Panc1 (cell line): ENCODE measurements around the gene PHIP. TPM values are rescaled to one million over a fixed set of nuclear protein-coding genes. Genes with fewer than 3 reads are reported as not detected.
A peak's percentile ranks its signal among the peaks of the same experiment; 100 is the strongest.

ENCODE experiments used
- ATAC-seq: fragments of 200-7000 bp; cut with Tn5 transposase; 2 replicates; pipeline ENCODE4 v1.9.1; 2020; ENCODE audit warnings: mild to moderate bottlenecking, moderate library complexity
- BruUV-seq: library from RNA; stranded (reverse); fragments of 400-500 nt; replicated peaks from 2 replicates; lab custom pipeline; 2021; lab: Mats Ljungman, UMichigan
- CTCF ChIA-PET: fragments of 300-600 bp; sonication (Branson Sonifier 250); formaldehyde crosslinking; loops from one replicate; lab custom pipeline; 2022; ENCODE audit warnings: antibody characterized with exemption; lab: Charles Lee
- POLR2A ChIA-PET: fragments of 300-600 bp; sonication (Branson Sonifier 250); formaldehyde crosslinking; loops from one replicate; lab custom pipeline; 2022; ENCODE audit warnings: antibody characterized with exemption; lab: Charles Lee
- DNase-seq: peaks from one replicate; pipeline ENCODE4 v3.0.0-alpha.2; 2010; ENCODE audit warnings: low read depth, low spot score
- H3K27ac ChIP-seq: 2 replicates; pipeline ENCODE4 v1.5.1; 2011; ENCODE audit warnings: mild to moderate bottlenecking, low read length, inconsistent platforms
- H3K27me3 ChIP-seq: fragments of 200-500 bp; sonication (Bioruptor generic); 2 replicates; pipeline ENCODE4 v1.6.0; 2014; ENCODE audit warnings: low read length, inconsistent platforms; ENCODE audit not compliant: control insufficient read depth, insufficient read depth
- H3K36me3 ChIP-seq: fragments of 200-500 bp; sonication (Bioruptor generic); 2 replicates; pipeline ENCODE4 v1.5.1; 2014; ENCODE audit warnings: inconsistent platforms, mild to moderate bottlenecking, low read length, moderate library complexity; ENCODE audit not compliant: control insufficient read depth, insufficient read depth
- H3K4me1 ChIP-seq: 2 replicates; pipeline ENCODE4 v1.5.1; 2011; ENCODE audit warnings: inconsistent platforms, mild to moderate bottlenecking, low read length, moderate library complexity; ENCODE audit not compliant: control insufficient read depth, insufficient read depth
- H3K4me3 ChIP-seq, 2 experiments: 2 replicates each; pipeline ENCODE4 v1.5.1; 2011 to 2012; ENCODE audit warnings: low read depth in 2 of 2, low read length in 2 of 2, mild to moderate bottlenecking in 2 of 2, inconsistent platforms in 1 of 2, moderate library complexity in 1 of 2
- H3K9me3 ChIP-seq: fragments of 200-500 bp; sonication (Bioruptor generic); 2 replicates; pipeline ENCODE4 v1.5.1; 2014; ENCODE audit warnings: low read depth, mild to moderate bottlenecking, inconsistent platforms, low read length, moderate library complexity; ENCODE audit not compliant: control insufficient read depth, insufficient read depth
- POLR2AphosphoS5 ChIP-seq: IDR thresholded peaks from 2 replicates; pipeline ENCODE4 v1.6.1; 2012; ENCODE audit warnings: mild to moderate bottlenecking, low read depth, low read length, moderate library complexity
- SIN3A ChIP-seq: IDR thresholded peaks from 2 replicates; pipeline ENCODE4 v1.6.1; 2012; ENCODE audit warnings: low read depth, mild to moderate bottlenecking, low read length, moderate library complexity, borderline replicate concordance; ENCODE audit not compliant: insufficient read depth
- TCF7L2 ChIP-seq: IDR thresholded peaks from 2 replicates; pipeline ENCODE4 v1.6.1; 2011; ENCODE audit warnings: mild to moderate bottlenecking, low read depth, low read length, inconsistent platforms
- in situ Hi-C: cut with HindIII; loops from 2 replicates; pipeline ENCODE4 v1.10.0; 2016; ENCODE audit warnings: low sequenced_read_pairs, low pct_unique_long_range_greater_than_20kb
- intact Hi-C: fragments of 100-400 bp; cut with micrococcal nuclease; formaldehyde crosslinking; loops from one replicate; pipeline ENCODE4 v1.10.0; 2022; ENCODE audit not compliant: unreplicated experiment
- total RNA-seq: library from RNA; stranded (reverse); gene quantifications from one replicate; pipeline ENCODE4 v1.2.1, GENCODE V29; 2021; ENCODE audit not compliant: unreplicated experiment
- TF ChIP-seq, protein P1 (sequence below), 2 experiments: IDR thresholded peaks; 2 replicates each; pipeline ENCODE4 v1.6.1; 2011 to 2012; ENCODE audit warnings: low read depth in 2 of 2, control low read depth in 1 of 2, low read length in 1 of 2, mild to moderate bottlenecking in 1 of 2, moderate library complexity in 1 of 2; ENCODE audit not compliant: insufficient read depth in 1 of 2
- TF ChIP-seq, protein P2 (sequence below): fragments of 450-650 bp; IDR thresholded peaks from 2 replicates; pipeline ENCODE4 v1.5.1; 2017; ENCODE audit warnings: mild to moderate bottlenecking

PHIP gene
- total RNA-seq, 1 experiment from 2014 or later, result 28.0 TPM

DNA sequence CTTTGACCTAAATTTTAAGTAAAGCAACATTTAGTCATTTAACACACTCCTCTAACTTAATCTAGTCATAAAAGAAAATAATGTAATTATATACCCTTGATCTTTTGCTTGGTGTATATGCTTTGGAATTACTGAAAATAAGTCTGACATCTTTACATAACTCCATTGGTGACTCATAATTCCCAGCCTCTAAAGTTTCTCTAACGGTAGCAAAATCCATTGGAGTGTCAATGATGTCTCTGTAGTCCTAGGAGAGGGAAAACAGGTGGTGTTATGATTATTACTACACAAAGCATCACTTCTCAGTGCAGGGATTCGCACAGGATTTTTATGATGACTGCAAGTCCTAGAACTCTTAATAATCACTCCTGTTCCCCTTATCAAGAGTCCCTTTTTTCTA lies 130.5 kb downstream of the PHIP start:
- DNase-seq (no peak), ATAC-seq (no peak)
- H3K27ac ChIP-seq, result no peak overlapping the region
- no peaks in the 10 kb centered on the region for H3K4me1 ChIP-seq
- no peak for TF ChIP-seq POLR2AphosphoS5
- no TSS peak for BruUV-seq
- H3K27me3 ChIP-seq, result no peaks in the 10 kb centered on the region
- ChIA-PET POLR2A (no interaction called here), CTCF (no interaction called here)
- in situ Hi-C loops, result no loop called here
- intact Hi-C loops, result no loop called here
- H3K9me3 ChIP-seq, result peaks cover 11% of the 10 kb centered on the region; the same call in 1 of the 2 replicates
- H3K4me3 ChIP-seq, result no peak overlapping the region
- H3K36me3 ChIP-seq, result peaks cover 36% of the 10 kb centered on the region

DNA sequence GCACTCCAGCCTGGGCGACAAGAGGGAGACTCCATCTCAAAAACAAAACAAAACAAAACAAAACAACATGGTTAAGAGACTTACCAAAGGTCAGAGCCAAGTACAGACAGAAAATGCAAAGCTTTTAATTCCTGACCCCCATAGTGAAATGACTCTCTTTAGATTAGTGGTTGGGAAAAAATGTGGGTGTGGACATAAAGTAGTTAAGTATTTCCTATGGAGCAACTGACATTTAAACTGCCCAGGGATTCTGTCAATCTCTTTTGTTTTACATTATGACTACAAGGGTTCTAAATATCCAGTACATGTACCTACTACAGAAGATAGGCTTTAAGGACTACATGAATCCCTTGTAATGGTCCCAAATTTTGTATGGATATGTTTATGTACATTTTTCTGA lies 135.6 kb downstream of the PHIP start:
- no peak for ATAC-seq
- no TSS peak for BruUV-seq
- DNase-seq, result no peak
- intact Hi-C loops (no loop called here), in situ Hi-C loops (no loop called here)
- H3K27ac ChIP-seq, result no peak overlapping the region
- POLR2A ChIA-PET, result no interaction called here
- TF ChIP-seq, protein P1, sequence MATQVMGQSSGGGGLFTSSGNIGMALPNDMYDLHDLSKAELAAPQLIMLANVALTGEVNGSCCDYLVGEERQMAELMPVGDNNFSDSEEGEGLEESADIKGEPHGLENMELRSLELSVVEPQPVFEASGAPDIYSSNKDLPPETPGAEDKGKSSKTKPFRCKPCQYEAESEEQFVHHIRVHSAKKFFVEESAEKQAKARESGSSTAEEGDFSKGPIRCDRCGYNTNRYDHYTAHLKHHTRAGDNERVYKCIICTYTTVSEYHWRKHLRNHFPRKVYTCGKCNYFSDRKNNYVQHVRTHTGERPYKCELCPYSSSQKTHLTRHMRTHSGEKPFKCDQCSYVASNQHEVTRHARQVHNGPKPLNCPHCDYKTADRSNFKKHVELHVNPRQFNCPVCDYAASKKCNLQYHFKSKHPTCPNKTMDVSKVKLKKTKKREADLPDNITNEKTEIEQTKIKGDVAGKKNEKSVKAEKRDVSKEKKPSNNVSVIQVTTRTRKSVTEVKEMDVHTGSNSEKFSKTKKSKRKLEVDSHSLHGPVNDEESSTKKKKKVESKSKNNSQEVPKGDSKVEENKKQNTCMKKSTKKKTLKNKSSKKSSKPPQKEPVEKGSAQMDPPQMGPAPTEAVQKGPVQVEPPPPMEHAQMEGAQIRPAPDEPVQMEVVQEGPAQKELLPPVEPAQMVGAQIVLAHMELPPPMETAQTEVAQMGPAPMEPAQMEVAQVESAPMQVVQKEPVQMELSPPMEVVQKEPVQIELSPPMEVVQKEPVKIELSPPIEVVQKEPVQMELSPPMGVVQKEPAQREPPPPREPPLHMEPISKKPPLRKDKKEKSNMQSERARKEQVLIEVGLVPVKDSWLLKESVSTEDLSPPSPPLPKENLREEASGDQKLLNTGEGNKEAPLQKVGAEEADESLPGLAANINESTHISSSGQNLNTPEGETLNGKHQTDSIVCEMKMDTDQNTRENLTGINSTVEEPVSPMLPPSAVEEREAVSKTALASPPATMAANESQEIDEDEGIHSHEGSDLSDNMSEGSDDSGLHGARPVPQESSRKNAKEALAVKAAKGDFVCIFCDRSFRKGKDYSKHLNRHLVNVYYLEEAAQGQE (IDR thresholded peaks at IDR 0.05; ENCODE audit: insufficient read depth in 1 of 2, low read depth in 2 of 2, low read length in 1 of 2), result no peak
- TF ChIP-seq TCF7L2 (no peak), SIN3A (no peak)
- TF ChIP-seq, protein P2, sequence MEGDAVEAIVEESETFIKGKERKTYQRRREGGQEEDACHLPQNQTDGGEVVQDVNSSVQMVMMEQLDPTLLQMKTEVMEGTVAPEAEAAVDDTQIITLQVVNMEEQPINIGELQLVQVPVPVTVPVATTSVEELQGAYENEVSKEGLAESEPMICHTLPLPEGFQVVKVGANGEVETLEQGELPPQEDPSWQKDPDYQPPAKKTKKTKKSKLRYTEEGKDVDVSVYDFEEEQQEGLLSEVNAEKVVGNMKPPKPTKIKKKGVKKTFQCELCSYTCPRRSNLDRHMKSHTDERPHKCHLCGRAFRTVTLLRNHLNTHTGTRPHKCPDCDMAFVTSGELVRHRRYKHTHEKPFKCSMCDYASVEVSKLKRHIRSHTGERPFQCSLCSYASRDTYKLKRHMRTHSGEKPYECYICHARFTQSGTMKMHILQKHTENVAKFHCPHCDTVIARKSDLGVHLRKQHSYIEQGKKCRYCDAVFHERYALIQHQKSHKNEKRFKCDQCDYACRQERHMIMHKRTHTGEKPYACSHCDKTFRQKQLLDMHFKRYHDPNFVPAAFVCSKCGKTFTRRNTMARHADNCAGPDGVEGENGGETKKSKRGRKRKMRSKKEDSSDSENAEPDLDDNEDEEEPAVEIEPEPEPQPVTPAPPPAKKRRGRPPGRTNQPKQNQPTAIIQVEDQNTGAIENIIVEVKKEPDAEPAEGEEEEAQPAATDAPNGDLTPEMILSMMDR, result no peak
- H3K4me1 ChIP-seq, result no peaks in the 10 kb centered on the region
- no peak overlapping the region for H3K4me3 ChIP-seq
- CTCF ChIA-PET, result no interaction called here
- H3K27me3 ChIP-seq, result no peaks in the 10 kb centered on the region
- H3K9me3 ChIP-seq, result no peaks in the 10 kb centered on the region
- peaks cover 48% of the 10 kb centered on the region for H3K36me3 ChIP-seq

DNA sequence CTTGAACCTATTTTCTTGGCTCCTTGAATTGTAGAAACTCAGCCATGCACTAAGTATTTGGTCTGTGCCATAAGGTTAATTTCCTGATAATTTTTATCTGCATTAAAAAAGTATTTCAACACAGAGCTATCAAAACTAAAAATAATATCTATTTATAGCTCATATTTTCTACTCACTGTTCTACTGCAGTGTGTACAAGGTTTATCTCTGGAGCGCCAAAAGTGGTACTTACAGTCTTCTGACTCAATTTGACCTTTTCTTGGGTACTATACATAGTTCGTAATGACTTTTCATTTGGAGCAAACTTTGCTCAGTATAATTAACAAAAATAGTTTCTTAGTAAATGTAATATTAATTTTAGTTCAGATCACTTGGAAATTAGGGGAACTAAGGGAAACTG lies 141.5 kb downstream of the PHIP start:
- CTCF ChIA-PET, result no interaction called here
- in situ Hi-C loops, result no loop called here

More for the DNA sequence above, 141.5 kb downstream of the PHIP start:
- TF ChIP-seq POLR2AphosphoS5 (no peak), TCF7L2 (no peak), SIN3A (no peak)
- TF ChIP-seq, protein P2, result no peak
- TF ChIP-seq, protein P1 (IDR thresholded peaks at IDR 0.05; ENCODE audit: insufficient read depth in 1 of 2, low read depth in 2 of 2, low read length in 1 of 2), result no peak
- intact Hi-C loops, result no loop called here
- ATAC-seq (no peak), DNase-seq (no peak)
- H3K36me3 ChIP-seq, result peaks cover 19% of the 10 kb centered on the region
- POLR2A ChIA-PET, result no interaction called here
- no peak overlapping the region for H3K4me3 ChIP-seq
- no peaks in the 10 kb centered on the region for H3K9me3 ChIP-seq
- no peak overlapping the region for H3K27ac ChIP-seq
- TSS peak; percentile 22 for BruUV-seq
- H3K4me1 ChIP-seq, result no peaks in the 10 kb centered on the region
- no peaks in the 10 kb centered on the region for H3K27me3 ChIP-seq
